Adipose tissue (tissue), 3 donors: ENCODE results near the gene FBN2. TPM values are rescaled to one million over a fixed set of nuclear protein-coding genes. Genes with fewer than 3 reads are reported as not detected.

Experiments used
- H3K27ac ChIP-seq: one replicate; pipeline ENCODE4 v1.5.1; 2013; ENCODE audit warnings: low read depth, low read length
- WGBS, 3 donors: extraction: QIAGEN DNeasy Blood & Tissue Kit; methylation state at CpG; one replicate each; pipeline ENCODE4 v1.1.7; 2013; 5-methylcytosine and 5-hydroxymethylcytosine counted together
- polyA plus RNA-seq, 3 donors: library from polyadenylated mRNA; stranded (reverse); fragments of 200-250 nt; gene quantifications; one replicate each; pipeline ENCODE4 v1.2.3, GENCODE V29; 2013
- donor health status: healthy with polysubstance abuse.
- donor health status: Bipolar disorder and iron deficiency.
- donor health status: healthy.

The FBN2 gene
- polyA plus RNA-seq, 3 donors, result 0.01 to 0.15 (median 0.11) TPM

- H3K27ac ChIP-seq, result no peak overlapping the region
- 92 to 96% (median 96%) methylated on average over 7 of the region's 7 CpGs for WGBS, 3 donors
Observed at GRCh38 chr5:128253880-128254279, 284.2 kb downstream of the FBN2 start.

- H3K27ac ChIP-seq, result no peak overlapping the region
- WGBS, 3 donors, result 57 to 79% (median 65%) methylated on average over 5 of the region's 5 CpGs
Observed at GRCh38 chr5:128253161-128253560, 284.9 kb downstream of the FBN2 start.

- no peak overlapping the region for H3K27ac ChIP-seq
- WGBS, 3 donors, result 40 to 65% (median 40%) methylated on average over 2 of the region's 2 CpGs
Observed at GRCh38 chr5:128252756-128253155, 285.3 kb downstream of the FBN2 start.

GRCh38 chr5:128252196-128252595 is 285.8 kb downstream of the FBN2 start:
- 59 to 72% (median 67%) methylated on average over 1 of the region's 1 CpG for WGBS, 3 donors
- H3K27ac ChIP-seq, result no peak overlapping the region

GRCh38 chr5:128245974-128246373 is 292.1 kb downstream of the FBN2 start:
- WGBS, 3 donors, result 82 to 89% (median 84%) methylated on average over 4 of the region's 4 CpGs
- no peak overlapping the region for H3K27ac ChIP-seq

- WGBS, 3 donors, result 63 to 87% (median 85%) methylated on average over 3 of the region's 3 CpGs
- H3K27ac ChIP-seq, result no peak overlapping the region
Observed at GRCh38 chr5:128243958-128244582, 294.0 kb downstream of the FBN2 start.

GRCh38 chr5:128241051-128241695 is 296.9 kb downstream of the FBN2 start:
- WGBS, 3 donors, result 72 to 89% (median 75%) methylated on average over 2 of the region's 2 CpGs
- no peak overlapping the region for H3K27ac ChIP-seq

- 56 to 73% (median 58%) methylated on average over 8 of the region's 8 CpGs for WGBS, 3 donors
- H3K27ac ChIP-seq, result no peak overlapping the region
Observed at GRCh38 chr5:128237546-128237945, 300.5 kb downstream of the FBN2 start.

- 59 to 77% (median 73%) methylated on average over 2 of the region's 2 CpGs for WGBS, 3 donors
- H3K27ac ChIP-seq, result no peak overlapping the region
Observed at GRCh38 chr5:128237000-128237399, 301.0 kb downstream of the FBN2 start.

- H3K27ac ChIP-seq, result no peak overlapping the region
- 78 to 90% (median 87%) methylated on average over 7 of the region's 7 CpGs for WGBS, 3 donors
Observed at GRCh38 chr5:128236334-128236733, 301.7 kb downstream of the FBN2 start.

- H3K27ac ChIP-seq, result no peak overlapping the region
- 88 to 92% (median 89%) methylated on average over 7 of the region's 7 CpGs for WGBS, 3 donors
Observed at GRCh38 chr5:128234928-128235641, 303.0 kb downstream of the FBN2 start.

- H3K27ac ChIP-seq, result no peak overlapping the region
- 32 to 48% (median 41%) methylated on average over 3 of the region's 3 CpGs for WGBS, 3 donors
Observed at GRCh38 chr5:128228521-128228920, 309.5 kb downstream of the FBN2 start.

- WGBS, 3 donors, result 45 to 76% (median 50%) methylated on average over 3 of the region's 3 CpGs
- no peak overlapping the region for H3K27ac ChIP-seq
Observed at GRCh38 chr5:128228008-128228407, 310.0 kb downstream of the FBN2 start.

GRCh38 chr5:128225245-128226030 is 312.6 kb downstream of the FBN2 start:
- no peak overlapping the region for H3K27ac ChIP-seq
- 92 to 96% (median 95%) methylated on average over 2 of the region's 2 CpGs for WGBS, 3 donors

- WGBS, 3 donors, result 54 to 83% (median 74%) methylated on average over 1 of the region's 1 CpG
- no peak overlapping the region for H3K27ac ChIP-seq
Observed at GRCh38 chr5:128224336-128224735, 313.7 kb downstream of the FBN2 start.

GRCh38 chr5:128220841-128221240 is 317.2 kb downstream of the FBN2 start:
- WGBS, 3 donors, result 87 to 96% (median 94%) methylated on average over 2 of the region's 2 CpGs
- H3K27ac ChIP-seq, result no peak overlapping the region

GRCh38 chr5:128216860-128217531 is 321.0 kb downstream of the FBN2 start:
- H3K27ac ChIP-seq, result no peak overlapping the region
- 77 to 80% (median 79%) methylated on average over 15 of the region's 15 CpGs for WGBS, 3 donors

GRCh38 chr5:128216285-128216684 is 321.8 kb downstream of the FBN2 start:
- no peak overlapping the region for H3K27ac ChIP-seq
- WGBS, 3 donors, result 92 to 98% (median 96%) methylated on average over 7 of the region's 7 CpGs
